SKM-1 (cell line): ENCODE results near the gene RABGAP1L.
"Not testable (repeated sequence)": the region's sequence is repeated elsewhere in the genome, so short reads cannot be mapped to it uniquely, and the experiment has no call there.

Experiments
- DNase-seq: peaks from one replicate; lab custom pipeline; 2025; ENCODE audit not compliant: unreplicated experiment; lab: John Stamatoyannopoulos, UW

The RABGAP1L gene

GRCh38 chr1:174289644-174290310 lies 130.5 kb downstream of the RABGAP1L start:
- no peak for DNase-seq

- DNase-seq: no peak
These were observed 131.7 kb downstream of the RABGAP1L start for GRCh38 chr1:174291059-174291458.

- DNase-seq: no peak
These were observed 137.0 kb downstream of the RABGAP1L start for GRCh38 chr1:174296309-174296708.

GRCh38 chr1:174297351-174297750 lies 138.0 kb downstream of the RABGAP1L start:
- DNase-seq: no peak

- no peak for DNase-seq
These were observed 142.2 kb downstream of the RABGAP1L start for GRCh38 chr1:174301295-174302077.

GRCh38 chr1:174308604-174309003 lies 149.3 kb downstream of the RABGAP1L start:
- no peak for DNase-seq

GRCh38 chr1:174309490-174309889 lies 150.2 kb downstream of the RABGAP1L start:
- no peak for DNase-seq

- DNase-seq: no peak
These were observed 155.1 kb downstream of the RABGAP1L start for GRCh38 chr1:174314433-174314832.

GRCh38 chr1:174315239-174315638 lies 155.9 kb downstream of the RABGAP1L start:
- no peak for DNase-seq

GRCh38 chr1:174320897-174321296 lies 161.6 kb downstream of the RABGAP1L start:
- not testable (repeated sequence) for DNase-seq

GRCh38 chr1:174322202-174322862 lies 163.0 kb downstream of the RABGAP1L start:
- no peak for DNase-seq

GRCh38 chr1:174324493-174324892 lies 165.2 kb downstream of the RABGAP1L start:
- DNase-seq: no peak

GRCh38 chr1:174324939-174325338 lies 165.6 kb downstream of the RABGAP1L start:
- DNase-seq: no peak

GRCh38 chr1:174326278-174326677 lies 167.0 kb downstream of the RABGAP1L start:
- DNase-seq: no peak

- DNase-seq: no peak
These were observed 174.1 kb downstream of the RABGAP1L start for GRCh38 chr1:174333437-174333836.

- DNase-seq: no peak
These were observed 177.8 kb downstream of the RABGAP1L start for GRCh38 chr1:174337000-174337681.

- not testable (repeated sequence) for DNase-seq
These were observed 181.1 kb downstream of the RABGAP1L start for GRCh38 chr1:174340404-174340803.

- DNase-seq: no peak
These were observed 184.8 kb downstream of the RABGAP1L start for GRCh38 chr1:174344162-174344561.

GRCh38 chr1:174352117-174352516 lies 192.8 kb downstream of the RABGAP1L start:
- DNase-seq: no peak

GRCh38 chr1:174352883-174353608 lies 193.7 kb downstream of the RABGAP1L start:
- no peak for DNase-seq

GRCh38 chr1:174358344-174358743 lies 199.0 kb downstream of the RABGAP1L start:
- no peak for DNase-seq
